GM21737 (cell line): ENCODE measurements around the gene L1CAM.

ENCODE experiments used
- ATAC-seq: cut with Tn5 transposase; IDR thresholded peaks from one replicate; pipeline ENCODE4 v1.9.1; 2021; ENCODE audit warnings: mild to moderate bottlenecking, moderate library complexity; ENCODE audit not compliant: unreplicated experiment

Gene L1CAM

DNA sequence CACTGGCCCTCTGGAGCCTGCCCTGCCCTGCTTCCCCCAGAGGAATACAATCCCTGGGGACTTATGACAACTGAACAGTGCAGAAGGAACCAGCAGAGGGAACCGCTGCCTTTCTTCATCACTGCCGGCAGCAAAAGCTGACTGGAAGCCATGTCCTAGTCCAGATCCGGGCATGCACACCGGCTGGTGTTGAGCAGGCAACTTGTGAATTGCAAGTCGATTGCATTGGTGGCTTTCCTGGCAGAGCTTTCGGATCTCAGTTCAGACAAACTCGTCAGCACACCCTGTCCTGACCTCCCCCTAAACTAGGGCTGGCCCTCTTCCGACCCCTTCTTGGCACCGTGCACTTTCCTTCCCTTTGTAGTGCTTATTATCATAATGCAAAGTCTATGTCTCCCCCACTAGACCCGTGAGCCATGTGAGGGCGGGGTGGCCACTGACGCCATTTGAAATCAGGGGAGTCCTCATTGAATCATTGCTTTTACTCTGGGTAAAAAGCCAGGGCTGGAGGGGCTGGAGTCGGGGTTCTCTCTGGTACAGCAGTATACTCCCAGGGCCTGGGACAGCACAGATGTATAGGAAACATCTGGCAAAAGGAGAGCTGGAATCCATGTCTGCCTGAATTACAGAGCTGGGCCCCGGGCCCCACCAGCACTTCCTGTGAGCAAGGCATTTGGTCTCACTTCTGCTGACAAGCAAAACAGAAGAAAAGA lies 38.3 kb upstream of the L1CAM start:
- no peak for ATAC-seq

DNA sequence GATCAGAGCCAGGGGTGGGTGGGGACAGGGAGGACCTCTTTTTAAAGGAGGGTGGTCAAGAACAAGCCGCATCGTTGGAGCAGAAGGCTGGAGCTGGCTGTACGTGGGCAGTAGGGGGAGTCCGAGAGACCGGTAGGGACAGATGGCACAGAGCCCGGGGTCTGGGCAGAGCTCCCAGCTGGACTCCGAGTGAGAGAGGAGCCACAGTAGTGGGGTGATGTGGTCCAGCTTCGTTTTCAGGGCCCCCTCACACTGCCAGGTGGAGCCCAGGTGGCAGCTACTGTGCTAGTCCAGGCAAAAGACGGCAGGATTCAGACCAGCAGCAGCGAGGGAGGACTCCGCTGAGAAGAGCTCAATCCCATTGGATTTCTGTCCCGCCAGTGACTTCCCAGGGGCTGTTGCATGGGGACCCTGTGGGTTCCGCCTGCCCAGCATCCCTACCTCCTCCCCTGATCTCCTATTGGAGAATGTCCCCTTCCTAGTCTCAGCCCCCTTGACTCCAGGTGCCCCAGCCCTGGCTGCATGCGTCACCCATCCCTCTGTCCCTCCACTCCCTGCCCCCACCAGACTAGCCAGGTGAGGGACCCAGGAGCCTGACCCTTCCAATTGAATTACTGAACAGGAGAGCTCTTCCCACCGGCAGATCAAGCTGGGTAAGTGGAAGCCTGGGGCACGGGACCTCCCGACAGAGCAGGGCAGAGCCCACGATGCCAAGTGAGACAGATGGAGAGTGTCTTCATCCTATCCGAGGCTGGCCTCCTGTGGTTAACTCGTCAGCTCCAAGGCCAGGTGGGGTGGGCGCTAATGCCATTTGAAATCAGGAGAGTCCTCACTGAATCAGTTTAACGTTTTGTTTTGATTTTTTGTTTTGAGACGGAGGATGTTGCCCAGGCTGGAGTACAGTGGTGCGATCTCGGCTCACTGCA lies 37.2 kb upstream of the L1CAM start:
- no peak for ATAC-seq

DNA sequence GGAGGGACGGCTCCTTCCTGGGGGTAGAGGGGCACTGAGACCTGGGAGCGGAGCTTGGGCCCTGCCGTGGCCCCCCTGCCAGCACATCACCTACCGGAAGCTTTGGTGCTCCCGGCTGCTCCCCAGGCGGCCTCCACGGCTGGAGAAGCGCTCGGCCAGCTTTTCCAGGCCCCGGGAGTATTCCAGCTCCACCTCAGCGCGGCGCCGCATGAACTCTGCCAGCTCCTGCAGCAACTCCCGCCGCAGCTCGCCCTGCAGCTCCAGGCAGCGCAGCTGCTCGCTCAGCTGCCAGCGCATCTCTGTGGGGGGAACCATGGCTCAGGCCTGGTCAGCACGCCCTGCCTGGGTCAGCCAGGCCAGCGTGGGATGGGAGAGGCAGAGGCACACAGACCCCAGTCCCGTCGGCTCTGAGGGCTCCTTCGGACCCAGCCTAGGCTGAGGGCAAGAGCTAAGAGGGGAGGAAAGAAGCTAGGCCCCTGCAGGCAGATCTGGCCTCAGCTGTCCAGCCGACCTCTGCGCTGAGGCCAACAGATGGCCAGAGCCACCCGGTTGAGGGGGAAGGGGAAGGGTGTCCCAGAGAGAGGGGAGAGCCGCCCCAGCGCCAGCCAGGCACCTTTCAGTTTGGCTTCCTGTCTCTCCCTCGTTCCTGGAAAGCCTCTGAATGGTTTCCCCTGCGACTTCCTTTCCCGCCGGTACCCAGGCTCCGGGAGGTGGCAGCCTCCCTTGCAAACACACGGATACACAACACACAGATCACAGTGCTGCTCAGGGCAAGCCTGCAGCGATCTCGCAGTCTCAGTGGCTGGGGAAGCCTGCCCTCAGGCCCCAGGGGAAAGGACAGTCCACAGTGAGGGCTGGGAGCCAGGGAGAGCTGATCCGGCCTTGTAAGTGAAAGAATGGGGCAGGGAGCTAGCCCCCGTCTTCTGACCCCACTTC lies 35.8 kb upstream of the L1CAM start:
- no peak for ATAC-seq

DNA sequence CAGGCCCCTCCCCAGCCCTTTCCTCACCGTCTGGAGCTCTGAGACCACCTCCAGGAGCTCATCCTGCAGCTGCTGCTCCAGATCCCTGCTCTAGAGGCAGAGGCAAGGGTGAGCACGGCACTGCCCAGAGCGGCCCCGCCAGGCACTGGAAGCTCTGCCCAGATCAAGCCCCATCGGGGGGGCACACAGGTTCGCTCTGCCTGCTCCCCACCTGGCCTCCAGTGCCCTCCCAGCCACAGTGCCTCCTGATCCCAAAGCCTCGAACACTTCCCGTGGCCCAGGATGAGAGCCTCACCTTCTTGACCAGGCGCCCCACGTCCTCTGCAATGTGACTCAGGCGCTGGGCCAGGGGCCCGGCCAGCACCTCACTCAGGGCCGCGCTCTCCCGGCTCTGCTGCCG lies 35.1 kb upstream of the L1CAM start:
- ATAC-seq: no peak

DNA sequence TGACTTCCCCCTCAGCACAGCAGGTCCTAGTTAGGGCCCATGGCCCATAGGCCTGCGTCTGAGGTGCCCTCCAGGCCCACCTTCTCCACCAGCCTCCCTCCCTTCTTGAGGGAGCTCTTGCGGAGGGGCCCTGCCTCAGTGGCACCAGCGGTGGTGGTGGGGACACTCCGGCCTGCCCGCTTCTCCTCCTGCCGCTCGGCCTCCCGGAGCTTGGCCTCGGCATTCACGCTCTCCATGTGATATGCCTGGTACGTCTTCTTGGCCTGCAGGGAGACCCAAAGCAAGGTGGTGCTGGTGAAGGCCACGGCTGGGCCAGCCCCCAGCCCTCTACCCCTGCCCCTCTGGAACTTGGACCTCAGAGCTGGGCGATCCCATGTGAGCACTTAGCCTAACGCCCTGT lies 34.6 kb upstream of the L1CAM start:
- ATAC-seq: no peak

DNA sequence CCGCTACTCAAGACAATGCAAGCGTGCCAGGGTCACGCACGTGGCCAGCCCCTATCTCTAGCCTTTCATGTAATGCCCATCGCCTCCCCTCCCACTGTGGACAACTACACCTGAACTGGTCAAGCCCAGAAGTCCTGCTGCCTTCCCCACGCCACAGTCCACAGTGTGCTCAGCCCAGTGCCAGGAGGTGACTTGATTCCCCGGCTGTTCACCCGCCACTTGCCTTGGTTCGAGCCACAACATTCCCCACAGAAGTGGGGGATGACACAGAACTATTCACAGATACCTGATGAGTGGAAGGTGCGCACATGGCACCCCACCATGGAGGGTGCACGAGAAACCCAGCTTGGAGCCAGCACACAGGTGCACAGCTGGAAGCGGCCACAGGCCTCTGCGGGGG lies 33.3 kb upstream of the L1CAM start:
- ATAC-seq: no peak

DNA sequence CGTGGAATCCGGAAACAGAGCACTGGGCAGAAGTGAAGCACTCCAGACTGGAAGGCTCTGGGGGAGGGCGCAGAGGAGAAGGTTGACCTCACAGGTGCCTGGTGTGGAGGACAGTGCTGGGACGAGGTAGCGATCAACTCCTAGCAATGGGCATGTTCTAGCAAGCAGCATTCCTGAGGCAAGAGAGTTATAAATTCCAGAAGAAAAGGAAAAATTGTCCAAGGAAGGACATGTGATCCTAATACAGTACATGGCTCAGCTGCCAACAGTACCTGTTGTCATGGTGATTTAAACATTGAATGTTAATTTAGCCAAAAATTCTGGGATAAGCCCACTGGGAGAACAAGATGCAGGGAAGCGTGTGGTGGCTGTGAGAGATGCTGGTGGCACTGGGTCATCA lies 31.9 kb upstream of the L1CAM start:
- no peak for ATAC-seq

DNA sequence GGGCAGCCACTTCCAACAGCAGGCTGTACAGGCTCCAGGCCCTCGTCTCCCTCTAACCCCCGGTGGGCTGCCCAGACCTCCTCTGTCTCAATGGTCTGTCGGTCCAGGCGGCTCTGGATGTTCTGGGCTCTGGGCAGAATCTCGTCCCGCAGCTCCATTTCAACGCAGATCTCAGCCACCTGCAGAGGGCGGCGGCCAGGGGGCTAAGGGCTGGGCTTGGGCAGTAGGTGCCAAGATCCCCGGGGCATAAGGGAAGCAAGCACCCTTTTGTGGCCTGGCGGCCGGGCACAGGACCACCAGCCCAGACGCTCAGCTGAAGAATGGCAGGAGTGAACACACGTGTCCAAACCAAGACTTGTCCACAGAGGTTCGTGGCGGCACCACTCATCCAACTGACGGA lies 27.7 kb upstream of the L1CAM start:
- no peak for ATAC-seq

DNA sequence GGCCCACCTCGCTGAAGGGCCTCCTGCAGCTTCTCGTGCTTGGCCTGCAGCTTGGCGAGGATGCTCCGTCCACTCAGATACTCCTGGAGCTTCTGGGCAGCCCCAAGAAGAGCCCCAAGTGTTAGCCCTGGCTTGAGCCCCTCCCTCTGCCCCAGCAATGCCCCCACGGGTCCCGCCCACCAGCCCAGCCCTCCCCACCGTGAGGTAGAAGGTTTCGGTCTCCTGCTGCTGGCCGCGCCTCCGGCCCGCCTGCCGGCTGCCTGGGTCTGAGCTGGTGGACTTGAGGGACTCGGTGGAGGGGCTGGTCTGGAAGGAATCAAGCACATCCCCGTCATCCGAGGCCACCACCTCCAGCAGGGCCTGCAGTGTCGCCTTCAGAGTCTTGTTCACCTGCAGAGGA lies 27.2 kb upstream of the L1CAM start:
- ATAC-seq: no peak

DNA sequence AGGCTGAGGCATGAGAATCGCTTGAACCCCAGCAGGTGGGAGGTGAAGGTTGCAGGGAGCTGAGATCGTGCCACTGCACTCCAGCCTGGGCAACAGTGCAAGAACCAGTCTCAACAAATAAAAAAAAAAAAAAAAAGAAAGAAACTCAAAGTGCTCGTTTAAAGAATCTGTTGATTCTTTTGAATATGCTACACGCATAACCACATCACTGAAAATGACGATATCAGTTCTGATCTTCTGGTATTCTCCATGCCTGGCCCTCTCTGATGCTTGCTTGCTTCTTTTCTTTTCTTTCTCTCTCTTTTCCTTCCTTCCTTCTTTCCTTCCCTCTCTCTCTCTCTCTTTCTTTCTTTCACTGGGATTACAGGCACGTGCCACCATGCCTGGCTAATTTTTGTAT lies 25.8 kb upstream of the L1CAM start:
- ATAC-seq: no peak

DNA sequence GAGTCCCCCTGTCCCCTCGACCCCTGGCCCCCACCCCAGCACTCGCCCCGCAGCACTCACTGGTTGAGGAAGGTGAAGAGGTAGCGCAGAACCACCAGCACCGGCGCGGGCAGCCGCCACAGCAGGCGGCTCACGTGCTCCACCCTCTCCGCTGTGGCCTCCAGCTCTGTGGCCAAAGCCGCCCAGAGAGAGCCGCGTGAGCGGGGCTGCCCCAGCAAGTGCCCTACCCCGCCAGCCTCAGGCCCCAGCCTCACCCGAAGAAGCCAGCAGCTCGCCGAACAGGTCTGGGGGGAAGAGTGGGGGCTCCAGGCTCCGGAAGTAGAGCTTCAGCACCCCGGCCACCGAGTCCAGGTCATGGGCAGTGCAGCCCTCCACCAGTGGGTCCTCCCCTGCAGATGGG lies 24.5 kb upstream of the L1CAM start:
- no peak for ATAC-seq

DNA sequence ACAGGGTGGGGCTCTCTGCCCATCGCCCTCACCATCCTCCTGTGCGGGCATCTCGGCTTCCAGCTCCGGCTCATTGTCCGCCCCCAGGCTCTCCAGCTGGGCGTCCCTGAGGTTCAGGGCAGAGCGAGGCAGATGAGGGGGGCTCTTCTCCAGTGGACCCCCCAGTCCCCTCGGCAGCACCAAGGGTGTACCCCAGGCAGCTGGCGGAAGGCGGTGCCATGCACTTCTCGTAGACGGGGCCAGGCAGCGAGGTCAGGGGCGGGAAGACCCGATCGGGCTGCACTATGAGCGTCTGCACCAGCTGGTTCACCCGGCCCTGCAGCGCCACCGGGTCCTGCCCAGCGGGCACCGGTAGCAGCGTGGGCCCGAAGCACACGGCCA lies 24.0 kb upstream of the L1CAM start:
- ATAC-seq: no peak

DNA sequence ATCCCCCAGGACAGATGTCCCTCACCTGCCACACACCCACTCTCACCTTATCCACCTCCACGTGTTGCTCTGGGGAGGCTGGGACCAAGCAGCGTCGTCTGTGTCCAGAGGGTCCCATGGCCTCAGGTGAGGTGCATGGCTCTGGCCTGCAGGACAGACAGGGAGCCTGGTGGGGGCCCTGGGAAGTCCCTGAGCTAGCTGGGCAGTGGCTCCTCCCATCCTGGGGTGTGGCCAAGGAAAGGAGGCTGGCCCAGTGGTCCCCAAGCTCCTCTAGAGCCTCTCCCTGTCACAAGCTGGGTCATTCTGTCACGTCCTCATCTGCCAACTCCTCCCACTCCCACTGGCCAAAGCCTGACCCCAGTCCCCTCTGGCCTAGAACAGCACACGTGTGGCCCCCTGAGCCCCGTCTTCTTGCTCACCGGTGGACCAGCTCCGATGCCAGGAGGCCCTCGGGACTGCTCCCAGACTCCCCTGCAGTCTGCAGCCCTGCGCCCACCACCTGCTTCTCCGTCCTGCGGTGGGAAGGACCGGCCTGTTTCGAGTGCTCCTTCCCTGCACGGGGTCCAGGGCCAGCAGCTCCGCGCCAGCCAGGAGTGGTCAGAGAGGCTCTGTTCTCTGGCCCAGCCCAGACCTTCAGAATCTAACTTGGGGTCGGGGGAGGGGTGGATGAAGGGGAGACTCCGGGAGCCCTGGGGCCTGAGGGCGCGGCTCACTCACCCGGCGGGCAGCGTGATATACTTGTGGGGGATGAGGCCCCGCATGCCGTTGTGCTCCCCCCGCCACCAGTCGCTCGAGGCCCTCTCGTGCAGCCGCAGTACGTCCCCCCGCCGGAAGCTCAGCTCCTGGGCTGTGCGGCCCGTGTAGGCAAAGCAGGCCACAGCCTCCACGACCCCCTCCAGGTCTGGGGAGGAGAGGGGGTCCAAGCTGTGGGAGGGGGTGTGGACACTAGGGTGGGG lies 23.3 kb upstream of the L1CAM start:
- no peak for ATAC-seq

DNA sequence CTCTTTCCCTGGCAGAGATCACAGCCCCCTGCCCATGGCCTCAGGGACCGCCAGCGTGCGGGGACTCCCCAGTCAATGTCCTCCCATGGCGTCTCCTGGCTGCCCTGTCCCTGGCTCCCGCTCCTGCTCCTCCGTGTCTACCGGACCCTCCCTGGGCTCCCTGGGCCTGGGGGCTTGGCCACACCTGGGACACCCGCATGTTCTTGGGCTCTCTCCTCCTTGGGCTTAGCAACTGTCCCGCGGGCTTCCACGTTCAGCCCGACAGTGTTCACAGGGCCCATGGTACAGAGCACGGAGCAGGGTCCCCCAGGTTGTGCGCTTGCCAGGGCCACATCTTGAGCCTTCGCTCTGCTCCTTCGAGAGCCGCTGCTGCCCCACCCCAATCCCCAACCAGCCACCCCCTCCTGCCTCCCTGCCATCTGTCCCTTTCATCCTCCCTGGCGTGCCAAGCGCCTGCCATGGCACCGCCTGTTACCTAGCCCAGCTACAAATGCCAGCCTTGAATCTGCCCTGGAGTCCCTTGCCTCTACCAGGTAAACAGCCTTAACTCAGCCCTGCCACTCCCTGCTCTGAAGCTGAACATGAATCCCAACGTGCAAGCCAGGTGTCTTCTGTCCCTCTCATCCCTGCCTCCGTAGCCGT lies 22.4 kb upstream of the L1CAM start:
- no peak for ATAC-seq

DNA sequence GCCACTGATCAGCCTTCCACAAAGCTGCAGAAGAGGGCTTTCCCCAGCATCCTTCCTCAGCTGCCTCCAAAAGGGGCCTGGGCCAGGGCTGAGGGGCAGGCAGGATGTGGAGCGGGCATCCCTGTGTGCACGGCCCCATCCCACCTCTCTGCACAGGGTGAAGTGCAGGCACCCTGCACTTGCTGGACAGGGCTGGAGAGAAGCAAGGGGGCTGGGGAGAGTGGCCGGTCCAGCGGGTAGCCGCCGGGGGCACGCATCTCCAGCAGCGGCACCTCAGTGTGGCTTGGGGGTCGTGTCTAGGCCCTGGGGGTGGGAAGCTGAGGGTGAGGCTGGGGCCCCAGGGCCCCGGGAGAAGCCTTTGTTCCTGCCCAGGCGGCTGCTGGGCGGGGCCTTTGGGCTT lies 21.5 kb upstream of the L1CAM start:
- ATAC-seq: no peak

DNA sequence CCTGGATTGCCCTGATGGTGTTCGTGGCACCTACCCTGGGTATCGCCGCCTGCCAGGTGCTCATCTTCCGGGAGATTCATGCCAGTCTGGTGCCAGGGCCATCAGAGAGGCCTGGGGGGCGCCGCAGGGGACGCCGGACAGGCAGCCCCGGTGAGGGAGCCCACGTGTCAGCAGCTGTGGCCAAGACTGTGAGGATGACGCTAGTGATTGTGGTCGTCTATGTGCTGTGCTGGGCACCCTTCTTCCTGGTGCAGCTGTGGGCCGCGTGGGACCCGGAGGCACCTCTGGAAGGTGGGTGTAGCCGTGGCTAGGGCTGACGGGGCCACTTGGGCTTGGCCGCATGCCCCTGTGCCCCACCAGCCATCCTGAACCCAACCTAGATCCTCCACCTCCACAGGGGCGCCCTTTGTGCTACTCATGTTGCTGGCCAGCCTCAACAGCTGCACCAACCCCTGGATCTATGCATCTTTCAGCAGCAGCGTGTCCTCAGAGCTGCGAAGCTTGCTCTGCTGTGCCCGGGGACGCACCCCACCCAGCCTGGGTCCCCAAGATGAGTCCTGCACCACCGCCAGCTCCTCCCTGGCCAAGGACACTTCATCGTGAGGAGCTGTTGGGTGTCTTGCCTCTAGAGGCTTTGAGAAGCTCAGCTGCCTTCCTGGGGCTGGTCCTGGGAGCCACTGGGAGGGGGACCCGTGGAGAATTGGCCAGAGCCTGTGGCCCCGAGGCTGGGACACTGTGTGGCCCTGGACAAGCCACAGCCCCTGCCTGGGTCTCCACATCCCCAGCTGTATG lies 20.3 kb upstream of the L1CAM start:
- no peak for ATAC-seq

DNA sequence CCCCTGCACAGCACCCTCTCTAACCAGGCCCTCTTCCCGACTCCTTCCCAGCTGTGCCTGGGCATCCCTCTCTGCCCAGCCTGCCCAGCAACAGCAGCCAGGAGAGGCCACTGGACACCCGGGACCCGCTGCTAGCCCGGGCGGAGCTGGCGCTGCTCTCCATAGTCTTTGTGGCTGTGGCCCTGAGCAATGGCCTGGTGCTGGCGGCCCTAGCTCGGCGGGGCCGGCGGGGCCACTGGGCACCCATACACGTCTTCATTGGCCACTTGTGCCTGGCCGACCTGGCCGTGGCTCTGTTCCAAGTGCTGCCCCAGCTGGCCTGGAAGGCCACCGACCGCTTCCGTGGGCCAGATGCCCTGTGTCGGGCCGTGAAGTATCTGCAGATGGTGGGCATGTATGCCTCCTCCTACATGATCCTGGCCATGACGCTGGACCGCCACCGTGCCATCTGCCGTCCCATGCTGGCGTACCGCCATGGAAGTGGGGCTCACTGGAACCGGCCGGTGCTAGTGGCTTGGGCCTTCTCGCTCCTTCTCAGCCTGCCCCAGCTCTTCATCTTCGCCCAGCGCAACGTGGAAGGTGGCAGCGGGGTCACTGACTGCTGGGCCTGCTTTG lies 19.6 kb upstream of the L1CAM start:
- no peak for ATAC-seq
